ENCODE data around the gene MUC12. TPM values are rescaled to one million over a fixed set of nuclear protein-coding genes. Genes with fewer than 3 reads are reported as not detected.
"Not testable (repeated sequence)": the region's sequence is repeated elsewhere in the genome, so short reads cannot be mapped to it uniquely, and the experiment has no call there.

MUC12 gene, protein sequence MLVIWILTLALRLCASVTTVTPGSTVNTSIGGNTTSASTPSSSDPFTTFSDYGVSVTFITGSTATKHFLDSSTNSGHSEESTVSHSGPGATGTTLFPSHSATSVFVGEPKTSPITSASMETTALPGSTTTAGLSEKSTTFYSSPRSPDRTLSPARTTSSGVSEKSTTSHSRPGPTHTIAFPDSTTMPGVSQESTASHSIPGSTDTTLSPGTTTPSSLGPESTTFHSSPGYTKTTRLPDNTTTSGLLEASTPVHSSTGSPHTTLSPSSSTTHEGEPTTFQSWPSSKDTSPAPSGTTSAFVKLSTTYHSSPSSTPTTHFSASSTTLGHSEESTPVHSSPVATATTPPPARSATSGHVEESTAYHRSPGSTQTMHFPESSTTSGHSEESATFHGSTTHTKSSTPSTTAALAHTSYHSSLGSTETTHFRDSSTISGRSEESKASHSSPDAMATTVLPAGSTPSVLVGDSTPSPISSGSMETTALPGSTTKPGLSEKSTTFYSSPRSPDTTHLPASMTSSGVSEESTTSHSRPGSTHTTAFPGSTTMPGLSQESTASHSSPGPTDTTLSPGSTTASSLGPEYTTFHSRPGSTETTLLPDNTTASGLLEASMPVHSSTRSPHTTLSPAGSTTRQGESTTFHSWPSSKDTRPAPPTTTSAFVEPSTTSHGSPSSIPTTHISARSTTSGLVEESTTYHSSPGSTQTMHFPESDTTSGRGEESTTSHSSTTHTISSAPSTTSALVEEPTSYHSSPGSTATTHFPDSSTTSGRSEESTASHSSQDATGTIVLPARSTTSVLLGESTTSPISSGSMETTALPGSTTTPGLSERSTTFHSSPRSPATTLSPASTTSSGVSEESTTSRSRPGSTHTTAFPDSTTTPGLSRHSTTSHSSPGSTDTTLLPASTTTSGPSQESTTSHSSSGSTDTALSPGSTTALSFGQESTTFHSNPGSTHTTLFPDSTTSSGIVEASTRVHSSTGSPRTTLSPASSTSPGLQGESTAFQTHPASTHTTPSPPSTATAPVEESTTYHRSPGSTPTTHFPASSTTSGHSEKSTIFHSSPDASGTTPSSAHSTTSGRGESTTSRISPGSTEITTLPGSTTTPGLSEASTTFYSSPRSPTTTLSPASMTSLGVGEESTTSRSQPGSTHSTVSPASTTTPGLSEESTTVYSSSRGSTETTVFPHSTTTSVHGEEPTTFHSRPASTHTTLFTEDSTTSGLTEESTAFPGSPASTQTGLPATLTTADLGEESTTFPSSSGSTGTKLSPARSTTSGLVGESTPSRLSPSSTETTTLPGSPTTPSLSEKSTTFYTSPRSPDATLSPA (N-terminal part only)
- 1.7 TPM in 1 of 2 replicates, not detected in the other for total RNA-seq

GRCh38 chr7:100969066-100969615, at the start of gene MUC12:
Gene MUC12, plus strand, starts transcription at chr7:100969565. Its CDS starts 58 bp downstream, at chr7:100969623.
- H3K4me3 ChIP-seq (ENCODE audit: low read depth, low read length), result no peak within 1 kb of the TSS
- no peak for DNase-seq (ENCODE audit: low read depth)
- TF ChIP-seq, protein P1, sequence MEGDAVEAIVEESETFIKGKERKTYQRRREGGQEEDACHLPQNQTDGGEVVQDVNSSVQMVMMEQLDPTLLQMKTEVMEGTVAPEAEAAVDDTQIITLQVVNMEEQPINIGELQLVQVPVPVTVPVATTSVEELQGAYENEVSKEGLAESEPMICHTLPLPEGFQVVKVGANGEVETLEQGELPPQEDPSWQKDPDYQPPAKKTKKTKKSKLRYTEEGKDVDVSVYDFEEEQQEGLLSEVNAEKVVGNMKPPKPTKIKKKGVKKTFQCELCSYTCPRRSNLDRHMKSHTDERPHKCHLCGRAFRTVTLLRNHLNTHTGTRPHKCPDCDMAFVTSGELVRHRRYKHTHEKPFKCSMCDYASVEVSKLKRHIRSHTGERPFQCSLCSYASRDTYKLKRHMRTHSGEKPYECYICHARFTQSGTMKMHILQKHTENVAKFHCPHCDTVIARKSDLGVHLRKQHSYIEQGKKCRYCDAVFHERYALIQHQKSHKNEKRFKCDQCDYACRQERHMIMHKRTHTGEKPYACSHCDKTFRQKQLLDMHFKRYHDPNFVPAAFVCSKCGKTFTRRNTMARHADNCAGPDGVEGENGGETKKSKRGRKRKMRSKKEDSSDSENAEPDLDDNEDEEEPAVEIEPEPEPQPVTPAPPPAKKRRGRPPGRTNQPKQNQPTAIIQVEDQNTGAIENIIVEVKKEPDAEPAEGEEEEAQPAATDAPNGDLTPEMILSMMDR (conservative IDR thresholded peaks at IDR 0.05; ENCODE audit: low read depth, low read length), result no peak

GRCh38 chr7:100919779-100920437, 49.5 kb upstream of the MUC12 start:
- not testable (repeated sequence) for DNase-seq (ENCODE audit: low read depth); H3K4me3 ChIP-seq (ENCODE audit: low read depth, low read length)

DNA sequence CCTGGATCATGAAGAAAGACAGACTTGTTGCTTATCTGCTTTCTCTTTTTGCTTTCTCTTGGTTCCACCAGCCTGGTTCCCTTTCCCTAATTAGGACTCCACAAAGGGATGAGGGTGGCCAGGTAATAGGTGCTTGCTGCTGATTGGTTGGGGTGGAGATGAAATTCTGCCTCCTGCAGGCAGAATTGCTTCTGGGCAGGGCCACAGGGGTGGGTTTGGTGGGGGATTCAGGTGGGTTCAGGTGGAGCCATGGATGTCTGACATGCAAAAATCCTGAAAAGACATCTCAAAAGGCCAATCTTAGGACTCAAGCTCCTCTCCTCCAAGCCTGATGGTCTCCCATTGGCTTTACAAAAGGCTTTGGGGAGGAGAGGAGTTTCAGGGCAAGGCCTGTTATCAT, 48.3 kb upstream of the MUC12 start:
- no peak overlapping the region for H3K4me3 ChIP-seq (ENCODE audit: low read depth, low read length)
- DNase-seq (ENCODE audit: low read depth), result no peak
- TF ChIP-seq, protein P1 (conservative IDR thresholded peaks at IDR 0.05; ENCODE audit: low read depth, low read length), result no peak

DNA sequence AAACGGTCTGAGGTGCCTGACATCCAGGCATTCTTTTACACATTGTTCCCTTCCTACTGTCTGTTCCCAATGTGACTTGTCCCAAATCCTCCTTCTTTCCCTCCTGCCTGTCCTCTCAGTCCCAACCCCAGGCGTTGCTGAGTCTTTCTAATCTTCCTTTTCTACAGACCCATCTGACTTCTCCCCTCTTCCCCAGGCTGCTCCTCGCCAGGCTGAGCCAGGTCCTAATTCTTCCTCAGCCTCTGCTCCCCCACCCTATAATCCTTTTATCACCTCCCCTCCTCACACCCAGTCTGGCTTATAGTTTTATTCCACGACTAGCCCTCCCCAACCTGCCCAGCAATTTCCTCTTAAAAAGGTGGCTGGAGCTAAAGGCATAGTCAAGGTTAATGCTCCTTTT, 45.7 kb upstream of the MUC12 start:
- H3K4me3 ChIP-seq (ENCODE audit: low read depth, low read length); DNase-seq (ENCODE audit: low read depth): not testable (repeated sequence)

- DNase-seq (ENCODE audit: low read depth), result no peak
- TF ChIP-seq, protein P1 (conservative IDR thresholded peaks at IDR 0.05; ENCODE audit: low read depth, low read length), result no peak
- no peak overlapping the region for H3K4me3 ChIP-seq (ENCODE audit: low read depth, low read length)
These were observed 39.6 kb upstream of the MUC12 start for GRCh38 chr7:100929808-100930174.

GRCh38 chr7:100933734-100934133, 35.6 kb upstream of the MUC12 start:
- no peak for DNase-seq (ENCODE audit: low read depth)
- no peak overlapping the region for H3K4me3 ChIP-seq (ENCODE audit: low read depth, low read length)
- TF ChIP-seq, protein P1 (conservative IDR thresholded peaks at IDR 0.05; ENCODE audit: low read depth, low read length), result no peak

DNA sequence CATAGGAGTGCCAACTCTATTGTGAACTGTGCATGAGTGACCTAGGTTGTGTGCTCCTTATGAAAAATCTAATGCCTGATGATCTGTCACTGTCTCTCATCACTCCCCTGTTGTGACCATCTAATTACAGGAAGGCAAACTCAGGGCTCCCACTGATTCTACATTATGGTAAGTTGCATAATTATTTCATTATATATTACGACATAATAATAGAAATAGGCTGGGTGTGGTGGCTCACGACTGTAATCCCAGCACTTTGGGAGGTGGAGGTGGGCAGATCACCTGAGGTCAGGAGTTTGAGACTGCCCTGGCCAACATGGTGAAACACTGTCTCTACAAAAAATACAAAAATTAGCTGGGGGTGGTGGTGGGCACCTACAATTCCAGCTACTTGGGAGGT, 34.0 kb upstream of the MUC12 start:
- DNase-seq (ENCODE audit: low read depth); H3K4me3 ChIP-seq (ENCODE audit: low read depth, low read length): not testable (repeated sequence)

GRCh38 chr7:100936167-100936566, 33.2 kb upstream of the MUC12 start:
- not testable (repeated sequence) for H3K4me3 ChIP-seq (ENCODE audit: low read depth, low read length); DNase-seq (ENCODE audit: low read depth)
